ENCODE data around the gene CLSTN3.
A peak's percentile ranks its signal among the peaks of the same experiment; 100 is the strongest.
"Not testable (repeated sequence)": the region's sequence is repeated elsewhere in the genome, so short reads cannot be mapped to it uniquely, and the experiment has no call there.

CLSTN3 gene

DNA sequence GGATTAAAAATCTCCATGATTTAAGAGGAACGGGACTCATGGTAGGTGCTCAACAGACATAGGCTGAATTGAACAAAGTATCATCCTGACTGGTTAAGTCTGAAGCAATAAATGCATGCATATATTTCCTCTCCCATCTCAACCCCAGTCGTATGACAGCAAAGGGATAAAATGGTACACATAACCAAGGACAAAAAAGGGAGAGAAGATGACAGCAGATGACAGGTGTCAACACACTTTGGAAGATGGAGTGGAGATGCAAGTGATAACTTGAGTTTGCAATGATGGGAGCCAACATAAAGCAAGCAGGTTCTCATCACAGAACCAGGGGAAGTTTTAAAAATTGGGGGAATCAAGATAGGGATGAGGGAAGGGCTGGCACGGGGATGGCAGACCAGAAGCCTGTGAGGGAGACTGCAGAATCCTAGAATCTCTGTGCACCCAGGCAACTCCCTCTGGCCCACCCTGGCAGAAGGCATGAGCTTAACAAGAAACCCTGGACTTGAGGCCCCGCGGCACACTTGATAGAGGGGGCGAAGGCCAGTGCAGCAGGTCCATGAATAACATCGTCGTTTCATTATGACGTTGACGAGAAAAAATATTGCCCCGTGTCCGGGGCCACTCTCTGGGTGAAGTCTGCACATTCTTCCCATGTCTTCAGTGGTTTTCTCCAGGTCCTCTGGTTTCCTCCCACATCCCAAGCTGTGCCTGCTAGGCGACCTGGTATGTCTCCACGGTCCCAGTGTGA, 26.2 kb upstream of the CLSTN3 start:
- DNase-seq (ENCODE audit: low spot score): no peak

DNA sequence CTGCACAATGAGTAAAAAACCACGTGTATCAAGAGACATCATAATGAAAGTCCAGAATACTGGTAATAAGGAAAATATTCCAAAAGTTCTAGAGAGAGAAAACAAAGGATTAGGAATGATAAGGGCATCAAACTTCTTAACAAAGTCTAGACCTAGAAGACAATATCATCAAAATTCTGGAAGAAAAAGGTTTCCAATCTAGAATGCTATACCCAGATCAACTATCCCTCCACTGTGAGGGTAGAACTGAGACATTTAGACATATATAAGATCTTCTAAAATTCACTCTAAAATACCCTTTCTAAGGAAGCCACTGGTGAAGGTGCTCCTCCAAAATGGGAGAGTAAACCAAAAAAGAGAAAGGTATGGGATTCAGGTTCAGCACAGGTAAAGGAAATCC, 24.1 kb upstream of the CLSTN3 start:
- no peak for DNase-seq (ENCODE audit: low spot score)

DNA sequence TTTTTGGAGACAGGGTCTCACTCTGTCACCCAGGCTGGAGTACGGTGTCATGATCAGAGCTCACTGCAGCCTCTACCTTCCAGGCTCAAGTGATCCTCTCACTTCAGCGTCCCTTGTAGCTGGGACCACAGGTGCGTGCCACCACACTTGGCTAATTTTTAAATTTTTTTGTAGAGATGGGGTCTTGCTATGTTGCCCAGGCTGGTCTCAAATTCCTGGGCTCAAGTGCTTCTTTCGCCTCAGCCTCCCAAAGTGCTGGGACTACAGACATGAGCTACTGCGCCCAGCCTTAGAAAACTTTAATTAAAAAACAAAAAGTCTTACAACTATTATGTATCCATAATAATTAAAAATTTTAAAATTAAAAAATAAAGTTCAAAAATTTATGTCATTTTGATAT, 23.0 kb upstream of the CLSTN3 start:
- DNase-seq (ENCODE audit: low spot score): not testable (repeated sequence)

DNA sequence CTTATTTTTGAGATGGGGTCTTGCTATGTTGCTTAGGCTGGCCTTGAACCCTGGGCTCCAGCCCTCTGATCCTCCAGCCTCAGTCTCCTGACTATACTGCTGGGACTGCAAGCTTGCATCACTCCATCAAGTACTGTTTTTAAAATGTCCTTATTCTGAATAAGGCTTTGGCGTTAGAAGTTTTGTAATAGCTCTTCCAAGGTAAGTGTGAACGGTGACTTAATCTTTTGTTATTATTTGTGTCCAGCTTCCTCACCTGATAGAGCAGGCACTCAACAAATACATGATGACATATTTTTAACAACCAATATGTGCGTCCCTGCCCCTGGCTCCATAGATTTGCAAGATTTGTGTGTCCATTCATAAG, 22.6 kb upstream of the CLSTN3 start:
- peak; percentile 33 for DNase-seq (ENCODE audit: low spot score)

DNA sequence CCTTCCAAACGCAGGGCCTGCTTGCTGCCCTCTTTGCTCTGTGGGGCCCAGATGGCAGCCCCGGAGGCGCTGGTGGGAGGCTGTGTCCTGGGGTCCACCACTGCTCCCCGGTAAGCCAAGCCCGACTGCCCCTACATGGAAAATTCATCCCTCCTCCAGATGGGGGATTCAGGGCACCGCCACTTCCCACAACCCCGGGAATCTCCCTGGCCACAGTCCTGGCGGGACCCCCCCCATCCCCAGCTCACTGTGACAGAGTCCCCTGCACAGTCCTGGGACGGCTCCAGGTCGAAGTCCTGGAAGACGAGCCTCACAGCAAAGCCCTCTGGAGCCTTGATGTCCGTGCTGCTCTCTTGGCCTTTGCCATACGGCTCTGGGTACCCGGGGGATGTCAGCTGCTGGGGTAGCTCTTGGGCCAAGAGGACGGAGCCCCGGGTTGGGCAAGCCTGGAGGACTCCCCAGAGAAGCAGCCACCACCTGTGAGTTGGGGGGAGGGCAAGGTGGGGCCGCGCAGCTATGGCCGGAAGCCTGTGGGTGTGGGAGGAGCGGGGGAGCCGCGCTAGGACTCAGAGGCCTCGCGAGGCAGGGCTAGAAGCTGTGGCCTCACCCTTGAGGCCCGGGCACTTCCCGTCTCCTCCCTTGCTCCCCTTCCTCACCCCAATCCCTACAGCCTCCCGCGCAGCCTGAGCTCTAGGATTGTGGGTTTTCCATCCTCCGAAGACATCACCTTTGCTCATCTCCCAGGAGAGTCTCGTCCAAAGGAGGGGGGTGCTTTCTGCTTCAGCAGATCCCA, 22.0 kb upstream of the CLSTN3 start:
- DNase-seq (ENCODE audit: low spot score): peak; percentile 90

DNA sequence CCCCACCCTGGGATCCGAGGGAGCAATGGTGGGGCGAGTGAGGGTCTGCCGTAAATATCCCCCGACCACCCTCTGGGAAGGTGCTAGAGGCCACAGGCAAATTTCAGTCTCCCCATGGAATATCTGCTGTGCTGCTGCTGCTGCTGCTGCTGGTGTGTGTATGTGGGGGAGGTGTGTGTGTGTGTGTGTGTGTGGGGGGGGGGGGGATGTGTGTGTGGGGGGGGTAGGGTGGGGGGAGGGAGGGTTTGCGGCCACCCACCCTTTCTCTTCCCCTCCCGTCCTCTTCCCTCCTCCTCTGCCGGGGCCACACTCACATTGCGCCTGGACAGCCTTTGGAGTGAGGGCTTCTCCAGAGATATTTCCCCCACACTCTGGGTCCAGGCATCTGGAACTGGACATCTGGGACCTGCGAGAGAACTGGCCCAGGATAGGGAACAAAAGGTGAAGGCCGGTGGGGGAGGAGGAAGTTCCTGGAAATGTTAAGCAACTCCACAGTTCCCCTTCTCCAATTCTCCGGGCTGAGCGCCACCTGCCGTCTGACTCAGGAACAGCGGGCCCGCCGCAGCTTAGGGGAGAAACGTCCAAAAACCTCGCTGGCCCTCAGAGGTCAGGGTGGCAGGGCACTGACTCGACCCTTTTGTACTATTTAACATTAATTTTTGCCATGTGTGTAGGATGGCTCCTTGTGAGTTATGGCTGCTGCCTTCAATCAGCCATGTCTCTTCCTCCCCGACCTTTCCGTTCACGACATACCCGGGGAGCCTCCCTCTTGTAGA, 21.2 kb upstream of the CLSTN3 start, which contains the start of gene C1RL:
Gene C1RL, minus strand, starts transcription at position 419 of the 776 bp plus-strand sequence. Its CDS starts 34 bp downstream, at position 385.
- DNase-seq (ENCODE audit: low spot score): peak; percentile 95

DNA sequence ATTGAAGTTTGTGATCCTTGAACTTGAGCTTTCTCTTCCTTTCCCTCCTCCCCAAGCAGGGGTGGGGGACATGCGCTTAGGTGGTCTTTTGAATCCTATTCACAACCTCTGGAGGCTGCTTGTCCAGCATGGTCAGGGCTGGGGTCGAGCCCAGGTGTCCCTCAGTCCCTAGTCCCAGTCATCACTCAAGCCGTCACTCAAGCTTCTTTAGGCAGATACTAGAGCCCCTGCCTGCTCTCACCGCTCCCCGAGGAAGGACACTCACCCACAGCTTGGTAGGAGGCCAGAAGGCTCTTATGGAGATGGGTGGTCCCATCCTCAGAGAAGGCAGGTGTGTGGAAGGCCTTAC, 20.6 kb upstream of the CLSTN3 start:
- no peak for DNase-seq (ENCODE audit: low spot score)

DNA sequence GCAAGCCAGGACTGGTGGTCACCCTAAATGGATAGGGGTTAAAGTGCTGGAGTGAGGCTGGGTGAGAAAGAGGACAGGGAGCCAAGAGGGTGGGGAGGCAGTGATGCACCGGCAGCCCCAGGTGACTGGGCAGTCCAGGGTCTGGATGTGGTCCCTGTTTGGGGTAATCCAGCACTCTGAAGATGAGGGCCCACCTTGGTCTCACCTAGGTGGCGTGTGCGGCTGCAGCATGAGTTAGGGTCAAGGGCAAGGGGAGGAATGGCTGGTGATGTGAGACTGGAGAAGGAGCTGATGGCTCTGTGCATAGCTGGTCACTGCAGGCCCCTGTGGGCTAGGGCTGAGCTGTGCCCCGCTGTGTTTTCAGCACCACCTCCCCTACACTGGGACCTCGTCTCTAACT, 19.5 kb upstream of the CLSTN3 start:
- no peak for DNase-seq (ENCODE audit: low spot score)

DNA sequence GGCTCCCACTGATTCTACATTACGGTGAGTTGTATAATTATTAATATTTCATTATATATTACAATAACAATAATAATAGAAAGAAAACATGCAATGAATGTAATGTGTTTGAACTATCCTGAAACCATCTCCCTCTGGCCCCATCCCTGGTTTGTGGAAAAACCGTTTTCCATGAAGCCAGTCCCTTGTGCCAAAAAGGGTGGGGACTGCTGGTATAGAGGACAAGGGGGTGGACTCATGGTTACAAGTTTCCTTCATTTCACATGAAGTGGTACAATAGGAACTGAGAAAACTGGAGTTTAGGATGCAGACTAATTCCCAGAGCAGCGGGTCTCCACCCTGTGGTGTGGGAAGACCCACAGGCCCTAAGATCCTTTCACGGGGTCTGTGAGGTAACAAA, 18.1 kb upstream of the CLSTN3 start:
- no peak for DNase-seq (ENCODE audit: low spot score)

DNA sequence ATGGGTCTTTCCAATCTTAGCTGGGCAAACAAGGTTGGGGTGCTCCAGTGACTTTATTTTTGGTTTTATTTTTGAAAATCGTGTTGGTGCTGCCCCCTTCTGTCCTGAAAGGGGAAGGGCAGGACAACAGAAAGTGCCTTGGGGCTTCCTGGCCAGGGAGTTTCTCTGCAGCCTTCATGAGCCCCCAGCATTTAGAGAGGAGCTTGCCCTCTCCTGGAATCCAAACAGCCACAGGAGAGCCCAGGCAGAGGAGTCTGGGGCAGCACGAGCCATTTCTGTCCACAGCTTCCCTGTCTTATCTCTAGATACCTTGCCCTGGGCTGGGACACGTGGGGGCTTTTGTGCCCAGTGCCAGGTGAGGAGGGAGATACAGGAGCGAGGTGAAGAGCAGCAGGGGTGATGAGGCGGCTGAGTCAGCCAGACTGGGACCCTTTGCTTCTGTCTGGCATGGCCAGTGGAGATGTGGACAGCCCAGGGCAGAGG, 16.7 kb upstream of the CLSTN3 start:
- DNase-seq (ENCODE audit: low spot score): peak; percentile 57

DNA sequence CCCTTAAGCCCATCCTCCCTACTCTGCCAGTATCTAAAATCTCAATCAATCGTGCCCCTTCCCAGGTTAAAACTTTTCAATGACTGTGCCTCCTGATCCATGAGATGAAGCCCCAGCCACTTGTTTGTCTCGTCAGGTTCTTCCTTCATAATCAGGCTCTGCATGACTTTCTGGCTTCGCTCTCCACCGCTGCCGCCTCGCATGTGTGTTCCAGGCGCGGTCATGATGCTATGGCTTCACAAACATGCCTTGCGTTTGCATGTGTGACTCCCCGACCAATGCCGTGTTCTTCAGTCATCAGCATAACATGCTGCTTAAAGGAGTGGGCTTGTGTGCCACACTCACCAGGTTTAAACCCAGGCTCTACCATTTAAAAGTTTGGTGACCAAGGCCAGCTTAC, 16.2 kb upstream of the CLSTN3 start:
- no peak for DNase-seq (ENCODE audit: low spot score)

DNA sequence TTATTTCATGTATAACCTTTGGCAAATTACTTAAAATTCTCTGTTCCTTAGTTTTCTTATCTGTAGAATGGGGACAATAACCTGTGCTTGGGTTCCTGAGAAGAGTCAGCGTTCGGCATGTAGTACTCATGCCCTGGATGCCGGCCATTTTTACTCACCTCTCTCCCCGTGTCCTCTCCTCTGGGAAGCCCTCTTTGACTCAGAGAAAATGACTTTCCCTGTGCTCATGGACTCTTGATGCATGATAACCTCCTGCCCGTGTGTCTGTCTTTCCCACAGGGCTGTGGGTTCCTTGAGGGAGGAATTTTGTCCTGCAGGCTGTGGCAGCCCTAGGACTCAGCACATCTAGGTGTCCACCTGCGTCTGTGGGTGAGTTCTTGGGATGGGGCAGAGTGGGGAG, 15.3 kb upstream of the CLSTN3 start:
- no peak for DNase-seq (ENCODE audit: low spot score)

DNA sequence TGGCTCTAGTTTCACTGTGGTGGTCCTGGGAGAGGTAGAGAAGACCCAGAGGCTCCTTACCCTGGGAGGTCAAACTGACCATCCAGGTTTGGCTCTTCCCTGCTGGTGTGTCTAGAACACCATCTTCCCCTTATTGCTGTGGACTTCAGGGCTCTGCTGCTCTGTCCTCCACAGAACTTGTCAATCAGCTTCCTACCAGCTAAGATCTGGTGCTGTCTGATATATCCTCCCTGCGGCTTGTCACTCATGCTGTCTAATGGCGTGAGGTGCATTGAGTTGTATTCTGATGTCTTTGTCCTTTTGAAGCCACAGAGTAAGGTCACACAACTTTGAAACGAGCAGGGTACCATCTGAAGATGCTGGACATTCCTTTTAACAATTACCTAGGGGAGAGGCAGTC, 14.0 kb upstream of the CLSTN3 start:
- DNase-seq (ENCODE audit: low spot score): no peak

DNA sequence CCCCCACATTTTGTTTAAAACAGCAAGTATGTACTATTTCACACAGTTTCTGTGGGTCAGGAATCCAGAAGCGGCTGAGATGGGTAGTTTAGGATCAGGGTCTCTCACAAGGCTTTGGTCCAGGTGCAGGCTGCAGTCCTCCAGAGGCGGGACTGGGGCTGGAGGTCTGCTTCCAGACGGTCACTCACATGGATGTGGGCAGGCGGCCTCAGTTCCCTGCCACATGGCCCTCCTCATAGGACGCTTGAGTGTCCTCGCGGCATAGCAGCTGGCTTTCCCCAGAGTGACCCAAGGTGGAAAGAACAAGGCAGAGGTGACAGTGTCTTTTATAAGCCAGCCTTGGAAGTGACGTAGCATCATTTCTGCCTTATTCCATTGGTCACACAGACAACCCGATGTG, 13.3 kb upstream of the CLSTN3 start:
- DNase-seq (ENCODE audit: low spot score): no peak

DNA sequence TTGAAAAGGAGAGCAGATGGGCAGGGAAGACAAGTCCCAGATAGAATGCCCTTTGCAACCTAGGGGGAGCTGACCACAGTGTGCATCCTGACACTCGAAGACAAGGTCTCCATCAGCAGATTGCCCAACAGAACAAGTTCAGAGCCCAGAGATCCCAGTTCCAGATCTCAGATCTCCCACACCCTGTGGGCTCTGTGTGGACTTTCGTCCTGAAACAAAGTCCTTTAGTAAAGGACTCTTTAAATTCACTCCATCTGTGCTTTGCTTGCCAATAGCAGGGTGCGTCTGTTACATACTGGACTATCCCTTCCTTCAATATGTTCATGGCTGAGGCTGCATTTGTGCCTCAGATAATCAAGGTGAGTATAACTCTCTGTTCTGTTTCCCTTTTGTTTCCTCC, 12.5 kb upstream of the CLSTN3 start:
- no peak for DNase-seq (ENCODE audit: low spot score)

DNA sequence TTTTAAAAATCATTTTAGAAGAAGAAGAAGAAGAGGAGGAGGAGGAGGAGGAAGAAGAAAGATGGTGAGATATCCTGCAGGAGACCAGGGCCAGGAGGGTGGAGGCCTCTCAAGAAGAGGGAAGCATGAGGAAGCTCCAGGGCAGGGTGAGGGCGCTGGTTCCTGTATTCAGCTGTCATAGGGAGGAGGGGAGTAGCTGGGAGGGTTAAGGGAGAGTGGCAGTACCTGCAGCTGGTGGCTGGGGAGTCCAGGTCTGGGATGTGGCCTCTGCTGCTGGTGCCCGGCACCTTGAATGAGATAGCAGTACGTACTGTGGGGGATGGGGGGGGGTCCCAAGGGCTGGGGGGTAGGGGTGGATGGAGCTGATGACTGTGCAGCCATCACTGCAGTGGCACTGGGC, 11.3 kb upstream of the CLSTN3 start:
- DNase-seq (ENCODE audit: low spot score): no peak

DNA sequence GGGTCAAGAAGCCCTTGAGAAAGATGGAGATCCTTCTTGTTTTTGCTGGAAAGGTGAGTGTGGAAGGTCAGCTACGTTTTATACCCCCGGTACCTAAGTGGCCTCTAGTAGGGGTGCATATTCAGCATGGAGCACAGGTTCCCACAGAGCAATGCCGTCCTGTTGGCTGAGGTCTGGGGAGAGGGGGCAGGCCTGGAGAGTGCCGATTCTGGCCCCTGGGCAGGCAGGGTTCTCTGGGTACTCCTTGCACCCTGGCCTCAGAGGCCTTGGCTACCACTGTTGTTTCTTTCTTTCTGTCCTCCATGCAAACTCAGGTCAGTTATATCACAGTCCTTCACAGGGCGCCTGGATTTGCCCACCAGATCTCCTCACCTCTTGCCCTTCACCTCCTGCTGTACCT, 10.0 kb upstream of the CLSTN3 start:
- no peak for DNase-seq (ENCODE audit: low spot score)

DNA sequence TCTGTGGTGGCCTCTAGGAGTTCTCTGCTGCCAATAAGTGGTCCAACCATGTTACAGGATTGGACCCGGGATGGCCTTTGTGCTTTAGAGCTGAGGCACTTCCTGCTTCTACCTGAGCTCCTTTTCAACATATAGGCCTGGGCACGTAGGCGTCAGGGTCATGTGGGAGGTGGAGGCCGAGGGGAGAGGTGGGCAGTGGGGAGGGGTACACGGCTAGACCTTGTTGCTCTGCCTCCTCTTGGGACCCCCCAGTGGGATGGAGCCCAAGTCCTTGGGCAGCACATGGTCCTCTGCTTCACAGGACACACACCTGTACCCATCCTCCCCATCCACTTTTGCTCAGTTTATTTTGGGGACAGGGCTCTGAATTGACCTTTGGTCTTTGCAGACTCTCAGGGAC, 8.8 kb upstream of the CLSTN3 start:
- no peak for DNase-seq (ENCODE audit: low spot score)

DNA sequence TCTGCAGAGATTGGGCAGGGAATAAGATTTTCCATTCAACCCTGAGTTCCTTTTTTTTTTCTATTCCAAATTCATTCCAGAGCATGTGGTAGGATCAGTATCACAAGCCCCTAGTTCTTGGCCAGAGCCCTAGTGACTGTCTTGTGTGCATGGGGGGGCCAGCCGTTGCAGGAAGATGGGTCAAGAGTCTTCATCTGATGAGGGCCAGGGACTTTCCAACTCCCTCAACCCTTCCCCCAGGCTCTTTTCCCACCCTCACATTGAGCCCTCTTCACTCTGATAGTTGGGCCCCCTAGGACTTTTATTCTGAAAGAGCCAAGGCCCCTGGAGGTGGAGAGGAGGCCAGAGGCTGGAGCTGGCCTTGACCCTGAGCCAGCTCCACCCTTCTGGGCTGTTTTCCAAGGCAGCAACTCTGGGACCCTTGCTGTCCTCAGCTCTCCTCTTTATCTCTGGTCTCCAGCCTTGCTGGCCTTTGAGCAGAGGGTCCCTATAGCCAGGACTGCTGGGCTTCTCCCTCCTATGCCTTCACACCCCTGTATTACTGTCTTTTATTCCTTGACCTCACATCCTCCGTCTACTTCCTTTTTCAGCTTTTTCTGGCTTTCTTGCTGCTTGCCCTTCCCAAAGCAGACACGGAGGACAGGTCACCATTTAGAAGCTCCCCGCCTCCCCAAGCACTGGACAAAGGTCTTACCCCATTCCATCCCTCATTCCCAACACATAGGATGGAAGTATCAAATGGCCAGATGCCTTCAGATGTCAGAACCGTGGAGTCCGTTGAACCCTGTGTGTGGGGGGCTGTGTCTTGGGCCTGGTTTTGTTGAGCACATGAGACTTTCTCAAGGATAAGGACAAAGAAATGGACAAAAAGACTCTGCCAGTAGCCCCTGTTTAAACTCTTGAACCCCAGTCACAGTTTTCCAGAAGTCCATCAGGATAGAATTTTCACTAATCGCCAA, 7.1 kb upstream of the CLSTN3 start:
- no peak for DNase-seq (ENCODE audit: low spot score)

DNA sequence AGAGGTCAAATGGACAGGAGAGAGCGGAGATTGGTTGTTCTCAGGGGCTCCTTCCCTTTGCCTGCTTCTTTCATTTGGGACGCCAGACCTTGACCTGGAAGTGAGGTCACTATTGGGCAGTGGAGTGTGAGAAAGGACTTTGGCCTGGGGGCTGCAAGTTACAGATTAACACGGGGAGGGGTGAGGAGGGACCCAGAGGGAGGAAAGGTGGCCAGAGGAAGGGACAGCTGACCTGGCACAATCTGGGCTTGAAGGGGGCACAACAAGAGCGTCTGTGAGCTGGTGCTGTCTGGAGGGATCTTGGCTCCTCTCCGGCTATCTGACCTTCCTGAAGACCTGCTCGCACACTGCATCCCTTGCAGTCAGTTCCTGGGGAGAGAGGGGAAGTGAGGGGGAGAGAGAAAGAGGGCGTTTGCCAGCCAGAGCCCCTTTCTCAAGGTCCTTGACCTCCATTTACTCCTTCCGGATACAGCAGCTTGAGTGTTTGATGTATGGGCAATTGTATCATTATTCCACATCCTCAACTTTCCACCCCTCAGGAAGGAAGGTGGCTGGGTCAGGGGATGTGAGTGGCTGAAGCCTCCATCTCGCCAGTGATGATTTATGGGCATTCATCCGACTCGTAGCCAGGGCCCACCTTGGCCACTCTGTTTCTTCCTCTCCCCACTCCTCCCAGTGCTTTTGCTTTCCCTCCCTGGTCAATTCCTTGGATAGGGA, 6.2 kb upstream of the CLSTN3 start:
- no peak for DNase-seq (ENCODE audit: low spot score)

DNA sequence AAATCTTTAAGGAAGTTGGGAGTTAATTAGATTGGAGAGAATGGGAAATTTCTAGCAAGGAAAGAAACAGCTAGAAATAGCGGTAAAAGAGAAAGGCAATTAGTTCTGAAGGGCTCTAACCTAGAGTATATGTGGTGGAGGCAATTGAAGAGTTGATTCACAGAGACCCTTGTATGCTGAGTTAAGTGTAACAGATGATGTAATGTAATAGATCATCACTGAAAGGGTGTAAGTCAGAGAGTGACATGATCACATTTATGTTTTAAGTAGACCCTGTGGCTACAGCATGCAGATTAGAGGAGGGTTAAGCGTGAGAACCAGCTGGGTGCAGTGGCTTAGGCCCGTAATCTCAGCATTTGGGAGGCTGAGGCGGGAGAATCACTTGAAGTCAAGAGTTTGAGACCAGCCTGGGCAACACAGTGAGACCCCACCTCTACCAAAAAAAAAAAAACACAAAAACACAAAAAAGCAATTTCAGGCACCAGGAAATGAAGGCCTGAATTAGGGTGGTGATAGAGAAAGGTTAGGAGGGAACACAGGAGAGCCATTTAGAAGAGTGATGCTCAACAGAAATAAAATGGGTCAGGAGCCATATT, 4.4 kb upstream of the CLSTN3 start:
- DNase-seq (ENCODE audit: low spot score): no peak

Measured in SW480 (cell line).